HS-27A (cell line): ENCODE measurements around the gene KRT28.

Experiments used
- DNase-seq: peaks from one replicate; pipeline ENCODE4 v3.0.0-alpha.2; 2012; ENCODE audit warnings: low read depth, missing footprints

KRT28 gene, protein sequence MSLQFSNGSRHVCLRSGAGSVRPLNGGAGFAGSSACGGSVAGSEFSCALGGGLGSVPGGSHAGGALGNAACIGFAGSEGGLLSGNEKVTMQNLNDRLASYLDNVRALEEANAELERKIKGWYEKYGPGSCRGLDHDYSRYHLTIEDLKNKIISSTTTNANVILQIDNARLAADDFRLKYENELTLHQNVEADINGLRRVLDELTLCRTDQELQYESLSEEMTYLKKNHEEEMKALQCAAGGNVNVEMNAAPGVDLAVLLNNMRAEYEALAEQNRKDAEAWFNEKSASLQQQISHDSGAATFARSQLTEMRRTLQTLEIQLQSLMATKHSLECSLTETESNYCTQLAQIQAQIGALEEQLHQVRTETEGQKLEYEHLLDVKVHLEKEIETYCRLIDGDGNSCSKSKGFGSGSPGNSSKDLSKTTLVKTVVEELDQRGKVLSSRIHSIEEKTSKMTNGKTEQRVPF

DNA sequence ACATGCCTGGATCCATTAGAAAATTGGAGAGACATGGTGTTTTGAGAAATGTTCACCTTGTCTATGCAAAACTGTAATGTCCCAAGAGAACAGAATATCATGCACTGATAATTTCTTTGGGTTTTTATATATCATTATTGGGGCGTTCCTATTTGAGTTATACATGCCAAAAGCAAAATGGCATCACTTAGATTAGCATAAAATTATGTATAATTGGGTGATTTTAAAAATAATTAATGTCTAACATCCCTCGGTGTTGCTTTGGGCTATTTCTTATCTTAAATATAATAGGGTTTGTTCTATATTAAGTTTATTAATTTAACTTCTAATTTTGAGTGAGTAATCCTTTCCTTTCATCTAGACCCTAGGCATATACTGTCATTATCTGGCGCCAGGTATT, at the start of gene KRT28:
Gene KRT28 (minus strand): TSS at position 101 of the 400 bp plus-strand sequence. CDS start 66 bp downstream, at position 35.
- no peak for DNase-seq

DNA sequence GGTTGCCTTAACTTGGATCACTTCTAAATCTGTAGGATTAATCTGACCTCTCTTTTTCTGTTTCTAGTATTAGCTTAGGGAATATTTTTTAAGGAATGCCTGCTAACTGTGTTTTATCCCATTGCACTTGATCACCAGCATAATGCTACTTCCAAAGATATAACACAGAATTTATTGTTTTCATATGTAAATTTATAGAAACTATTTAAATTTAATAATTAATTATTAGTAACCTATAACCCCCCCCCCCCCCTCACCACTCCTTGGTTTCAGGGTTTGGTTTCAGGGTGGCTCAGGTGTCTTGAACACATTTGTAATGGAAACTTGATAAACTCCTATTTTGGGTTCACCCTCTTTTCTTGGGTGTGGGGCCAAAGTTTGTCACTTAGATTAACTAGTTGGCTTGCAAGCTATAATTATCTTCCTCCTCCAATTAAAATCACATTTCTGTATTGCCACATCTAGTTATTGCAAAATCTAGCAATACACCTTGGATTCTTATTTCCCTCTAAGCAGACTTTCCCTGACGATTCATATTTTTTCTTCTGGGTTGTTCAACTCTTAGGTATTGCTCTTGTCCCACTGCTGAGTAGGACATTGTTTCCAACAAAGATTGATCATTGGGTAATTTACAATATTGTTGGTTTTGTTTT, 49.0 kb upstream of the KRT28 start:
- no peak for DNase-seq

DNA sequence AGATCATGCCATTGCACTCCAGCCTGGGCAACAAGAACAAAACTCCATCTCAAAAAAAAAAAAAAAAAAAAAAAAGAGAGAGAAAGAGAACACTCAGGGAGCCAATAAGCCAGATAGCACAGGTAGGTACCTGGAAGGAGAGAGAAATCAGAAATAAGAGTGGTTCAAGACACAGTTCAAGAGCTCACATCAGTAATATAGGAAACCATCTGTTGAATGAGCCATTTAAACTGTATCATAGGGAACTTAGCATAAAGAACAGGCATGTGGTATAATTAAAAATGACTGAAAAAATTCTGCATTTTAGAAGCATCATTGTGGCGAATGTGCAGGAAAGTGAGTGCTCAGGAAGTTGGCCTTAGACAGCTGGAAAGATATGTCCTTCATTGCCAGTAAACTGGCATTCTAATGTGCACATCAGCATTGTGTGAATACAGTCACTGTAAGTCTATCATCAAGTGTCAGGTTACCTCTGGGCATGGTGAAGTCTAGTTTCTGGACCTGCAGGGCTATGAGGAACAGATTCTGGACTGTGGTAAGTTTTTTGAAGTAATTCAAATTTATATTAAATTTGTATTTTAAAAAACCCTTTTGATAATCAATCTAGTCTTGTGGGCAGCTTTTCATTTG, 46.9 kb upstream of the KRT28 start:
- DNase-seq: no peak

DNA sequence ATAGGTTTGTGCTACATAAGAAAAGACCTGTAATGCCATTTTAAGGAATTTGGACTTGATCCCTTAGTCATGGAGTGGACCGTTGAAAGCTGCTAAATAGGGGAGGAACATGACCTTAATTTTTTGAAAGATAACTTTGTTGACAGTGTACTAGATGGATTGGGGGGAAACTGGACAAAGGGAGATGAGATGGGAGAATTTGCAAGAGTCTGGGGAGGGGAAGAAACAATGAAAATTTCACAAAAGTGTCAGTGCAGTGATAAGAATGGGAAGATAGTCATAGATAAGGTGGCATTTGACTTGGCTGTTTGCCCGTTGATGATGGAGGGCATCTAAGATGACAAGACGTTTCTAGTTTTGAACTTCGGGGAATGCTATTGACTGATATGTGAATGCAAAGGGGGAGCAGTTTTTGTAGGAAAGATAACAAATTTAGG, 44.9 kb upstream of the KRT28 start:
- no peak for DNase-seq

DNA sequence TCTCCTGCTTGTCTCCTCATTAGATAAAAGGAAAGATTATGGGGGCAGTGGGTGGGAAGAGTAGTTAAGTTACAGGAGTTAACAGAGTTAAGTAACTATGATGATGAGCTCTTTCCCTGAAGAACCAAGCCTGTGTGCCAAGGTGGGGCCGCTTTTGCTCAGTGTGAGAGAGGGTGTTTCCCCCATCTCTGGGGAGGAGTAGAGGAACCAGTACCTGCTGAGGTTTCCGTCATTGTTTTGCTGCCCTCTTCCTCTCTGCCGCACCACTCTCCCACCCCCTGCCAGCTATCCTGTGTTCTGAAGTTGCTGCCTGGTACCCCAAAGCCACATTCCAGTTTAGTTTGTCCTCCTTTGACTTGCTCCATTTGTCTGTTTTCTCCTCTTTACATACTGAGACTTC, 43.5 kb upstream of the KRT28 start:
- DNase-seq: no peak

DNA sequence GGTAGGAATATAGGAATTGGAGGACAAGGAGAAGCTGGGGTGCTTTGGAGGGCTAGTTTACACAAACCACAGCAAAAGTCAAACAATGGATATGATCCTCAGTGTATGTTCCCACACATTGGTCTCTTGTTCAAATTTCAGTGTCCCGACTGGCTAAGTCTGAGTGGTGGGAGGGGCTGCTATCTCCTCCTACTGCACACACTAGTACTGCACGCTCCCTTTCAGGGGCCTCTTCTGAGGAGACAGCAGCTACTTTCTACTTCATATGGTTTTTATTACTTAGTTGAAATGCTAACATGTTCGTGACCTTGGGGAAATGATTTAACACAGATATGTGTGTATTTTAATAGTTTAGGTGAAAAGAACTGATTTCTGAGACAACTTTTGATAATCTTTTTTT, 41.5 kb upstream of the KRT28 start:
- no peak for DNase-seq

DNA sequence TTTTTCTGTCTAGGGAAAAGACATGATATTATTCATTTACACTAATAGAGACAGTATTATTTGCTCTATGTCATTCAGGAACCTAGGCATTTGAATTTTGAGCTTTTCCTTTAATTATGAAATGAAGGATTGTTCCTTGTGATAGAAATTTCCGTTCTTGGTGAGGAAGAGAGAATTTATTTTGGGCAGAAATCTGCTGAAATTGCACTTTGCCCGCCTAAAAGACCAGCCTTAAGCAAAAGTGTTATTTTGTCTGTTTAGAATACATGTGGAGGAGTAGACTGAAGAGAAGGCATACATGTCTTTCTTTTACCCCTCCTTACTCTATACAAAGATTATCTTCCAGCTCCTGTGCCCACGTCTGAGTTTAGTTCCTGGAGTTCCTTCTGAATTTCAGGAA, 39.4 kb upstream of the KRT28 start:
- DNase-seq: no peak

DNA sequence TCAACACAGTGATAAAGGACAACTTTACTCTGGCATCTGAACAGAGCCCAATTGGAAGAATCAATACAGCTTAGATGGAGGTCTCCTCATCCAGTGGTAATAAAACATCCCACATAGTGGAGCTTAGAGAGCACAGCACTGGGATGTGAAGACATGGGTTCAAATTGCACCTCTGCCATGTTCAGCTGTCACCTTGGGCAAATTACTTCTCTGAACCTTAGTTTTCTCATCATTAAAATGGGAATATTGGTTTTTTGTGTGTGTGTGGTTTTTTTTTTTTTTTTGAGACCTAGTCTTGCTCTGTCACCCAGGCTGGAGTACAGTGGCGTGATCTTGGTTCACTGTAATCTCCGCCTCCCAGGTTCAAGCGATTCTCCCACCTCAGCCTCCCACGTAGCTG, 36.3 kb upstream of the KRT28 start:
- no peak for DNase-seq

DNA sequence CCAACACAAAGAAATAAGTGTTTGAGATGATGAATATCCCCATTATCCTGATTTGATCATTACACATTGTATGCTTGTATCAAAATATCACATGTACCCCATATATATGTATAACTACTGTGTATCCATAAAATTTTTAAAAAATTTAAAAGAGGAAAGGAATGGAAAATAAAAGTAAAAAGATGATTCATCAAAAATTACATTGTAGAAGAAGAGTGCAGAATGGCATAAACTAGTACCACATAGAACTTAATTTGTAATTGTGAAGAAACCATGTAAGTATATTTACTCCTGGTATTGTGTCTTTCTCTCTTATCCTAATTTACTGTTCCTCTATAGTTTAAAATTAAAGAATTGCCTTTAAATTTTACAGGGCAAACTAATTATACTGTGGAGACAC, 34.1 kb upstream of the KRT28 start:
- DNase-seq: no peak

DNA sequence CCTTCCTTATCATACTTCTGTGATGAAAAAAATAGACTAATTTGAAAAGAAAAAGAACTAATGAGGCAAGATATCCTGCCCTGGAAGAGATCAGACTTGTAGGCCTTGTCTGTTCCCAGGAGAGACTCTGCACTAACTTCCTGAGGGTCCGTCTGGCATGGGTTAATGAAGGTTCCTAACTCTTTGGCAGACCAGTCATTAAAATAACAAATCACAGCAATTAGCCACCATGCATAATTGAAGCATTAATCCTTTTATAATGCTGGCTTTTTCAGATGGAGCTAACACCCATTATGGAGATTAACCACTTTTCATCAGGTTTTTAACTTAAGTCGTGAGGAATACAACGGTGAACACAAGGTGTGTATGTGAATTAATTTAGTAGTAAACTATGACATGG, 33.1 kb upstream of the KRT28 start:
- DNase-seq: no peak

DNA sequence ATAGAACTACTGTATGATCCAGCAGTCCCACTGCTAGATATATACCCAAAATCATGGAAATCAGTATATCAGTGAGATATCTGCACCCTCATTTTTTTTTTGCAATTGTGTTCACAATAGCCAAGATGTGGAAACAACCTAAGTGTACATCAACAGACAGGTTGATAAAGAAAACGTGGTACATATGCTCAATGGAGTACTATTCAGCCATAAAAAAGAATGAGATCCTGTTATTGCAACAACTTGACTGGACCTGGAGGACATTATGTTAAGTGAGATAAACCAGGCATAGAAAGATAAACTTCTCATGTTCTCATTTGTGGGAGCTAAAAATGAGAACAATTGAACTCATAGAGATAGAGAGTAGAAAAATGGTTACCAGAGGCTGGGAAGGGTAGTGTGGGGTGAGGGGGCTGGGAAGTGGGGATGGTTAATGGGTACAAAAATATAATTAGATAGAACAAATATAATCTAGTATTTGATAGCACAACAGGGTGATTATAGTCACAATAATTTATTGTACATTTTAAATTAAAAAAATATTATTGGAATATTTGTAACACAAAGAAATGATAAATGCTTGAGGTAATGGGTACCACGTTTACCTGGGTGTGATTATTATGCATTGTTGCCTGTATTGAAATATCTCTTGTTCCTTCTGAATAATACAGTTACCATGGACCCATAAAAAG, 30.5 kb upstream of the KRT28 start:
- no peak for DNase-seq

DNA sequence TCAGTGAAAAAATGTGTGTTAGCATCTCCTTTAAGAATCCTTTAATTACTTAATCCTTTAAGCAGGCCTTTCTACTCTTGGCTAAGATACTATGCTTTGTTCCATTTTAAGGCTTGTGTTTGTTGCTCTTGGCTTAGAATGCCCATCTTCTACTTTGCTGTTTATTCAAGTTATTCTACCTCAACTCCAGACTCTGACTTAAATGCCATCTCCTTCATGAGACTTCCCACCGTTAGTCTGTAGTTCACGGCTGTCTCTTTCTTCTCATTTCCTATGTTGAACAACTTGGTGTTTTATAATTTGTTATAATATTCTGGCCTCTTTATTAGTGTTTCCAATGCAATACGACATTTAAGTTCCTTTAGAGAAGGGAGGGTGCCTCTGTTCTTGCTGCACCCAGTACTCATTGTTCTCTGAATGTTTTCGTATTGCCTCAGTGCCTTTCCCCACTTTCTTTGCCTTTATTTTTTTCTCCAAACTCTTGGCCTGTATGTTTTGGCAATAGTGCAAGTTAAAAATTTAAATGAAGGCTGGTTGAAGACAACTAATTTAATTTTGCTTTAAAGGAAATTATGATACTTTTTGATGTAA, 28.8 kb upstream of the KRT28 start:
- no peak for DNase-seq

DNA sequence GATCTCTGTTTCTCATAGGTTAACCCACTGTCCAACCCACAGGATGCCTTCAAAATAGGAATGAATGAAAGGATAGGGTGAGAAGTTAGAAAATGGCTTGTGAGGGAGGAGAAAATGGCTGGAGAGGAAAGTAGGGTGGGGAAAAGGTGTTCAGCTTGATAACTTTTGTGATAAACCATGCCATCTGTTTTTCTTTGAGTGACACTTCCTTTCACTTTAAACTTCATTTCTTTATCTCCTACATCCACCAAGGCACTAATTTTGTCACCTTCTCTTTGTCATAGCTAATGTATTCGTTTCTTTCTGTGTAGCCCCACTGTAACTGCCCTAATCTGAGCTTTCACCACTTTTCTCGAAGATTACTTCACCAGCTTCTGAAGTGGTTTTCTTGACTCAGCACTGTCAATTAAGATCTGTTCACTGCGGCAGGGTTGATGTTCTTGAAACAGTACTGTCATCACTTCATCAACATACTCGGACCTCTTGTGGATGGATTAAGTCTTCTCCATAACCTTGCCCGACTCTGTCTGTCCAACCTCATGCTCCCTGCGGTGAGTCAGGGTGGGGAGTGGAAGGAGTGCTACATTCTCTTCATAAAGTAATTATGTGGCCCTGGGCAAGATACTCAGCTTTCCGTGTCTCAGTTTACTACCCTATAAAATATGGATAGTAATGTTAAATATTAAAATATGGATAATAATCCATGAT, 28.1 kb upstream of the KRT28 start:
- DNase-seq: no peak

DNA sequence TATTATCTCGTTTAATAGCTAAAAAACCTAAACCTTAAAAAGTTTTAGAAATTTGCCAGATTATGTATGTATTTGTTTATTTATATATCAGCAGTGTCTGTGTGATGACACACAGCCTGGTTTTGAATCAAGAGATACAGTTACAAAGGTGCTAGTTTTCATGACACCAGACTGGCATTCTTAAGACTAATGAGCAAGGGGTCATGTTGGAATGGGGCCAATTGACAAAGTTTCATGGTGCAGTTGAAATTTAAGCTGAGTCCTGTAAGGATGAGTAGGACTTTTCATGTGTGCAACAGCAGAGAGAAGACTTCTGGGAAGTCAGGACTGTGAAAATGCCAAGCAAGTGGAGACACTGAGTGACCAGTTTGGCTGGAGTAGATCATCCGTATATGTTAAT, 25.8 kb upstream of the KRT28 start:
- no peak for DNase-seq

DNA sequence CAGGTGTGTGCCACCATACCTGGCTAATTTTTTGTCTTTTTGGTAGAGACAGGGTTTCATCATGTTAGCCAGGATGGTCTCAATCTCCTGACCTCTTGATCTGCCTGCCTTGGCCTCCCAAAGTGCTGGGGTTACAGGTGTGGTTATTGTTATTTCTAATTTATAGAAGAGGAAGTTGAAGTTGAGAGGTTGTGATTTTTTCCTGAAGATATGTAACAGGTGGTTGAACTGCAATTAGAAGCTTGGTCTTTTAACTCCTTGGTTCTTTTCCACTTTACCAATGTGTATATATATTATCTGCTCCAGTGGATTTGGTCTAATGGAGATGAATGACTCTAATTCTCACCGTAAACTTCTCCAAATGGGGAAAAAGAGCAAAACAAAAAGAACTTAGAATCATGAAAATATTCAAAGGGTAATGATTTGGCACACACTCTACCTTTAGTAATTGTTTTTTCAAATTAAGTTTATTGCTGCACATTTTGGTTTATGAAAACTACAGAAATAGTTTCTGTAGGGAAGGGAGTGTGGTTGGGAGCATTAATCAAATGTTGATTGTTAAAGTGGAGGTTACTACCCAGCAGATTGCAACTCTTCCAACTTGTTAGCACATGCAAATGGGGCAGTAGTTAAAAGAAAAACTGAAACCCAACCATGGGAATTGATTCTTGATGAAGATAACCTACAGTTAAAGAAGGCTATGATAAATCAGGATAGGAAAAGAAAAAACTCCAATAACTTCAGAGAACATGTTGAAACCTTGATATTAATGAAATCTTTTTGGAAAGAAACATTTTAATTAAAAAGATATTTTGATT, 24.5 kb upstream of the KRT28 start:
- DNase-seq: no peak

DNA sequence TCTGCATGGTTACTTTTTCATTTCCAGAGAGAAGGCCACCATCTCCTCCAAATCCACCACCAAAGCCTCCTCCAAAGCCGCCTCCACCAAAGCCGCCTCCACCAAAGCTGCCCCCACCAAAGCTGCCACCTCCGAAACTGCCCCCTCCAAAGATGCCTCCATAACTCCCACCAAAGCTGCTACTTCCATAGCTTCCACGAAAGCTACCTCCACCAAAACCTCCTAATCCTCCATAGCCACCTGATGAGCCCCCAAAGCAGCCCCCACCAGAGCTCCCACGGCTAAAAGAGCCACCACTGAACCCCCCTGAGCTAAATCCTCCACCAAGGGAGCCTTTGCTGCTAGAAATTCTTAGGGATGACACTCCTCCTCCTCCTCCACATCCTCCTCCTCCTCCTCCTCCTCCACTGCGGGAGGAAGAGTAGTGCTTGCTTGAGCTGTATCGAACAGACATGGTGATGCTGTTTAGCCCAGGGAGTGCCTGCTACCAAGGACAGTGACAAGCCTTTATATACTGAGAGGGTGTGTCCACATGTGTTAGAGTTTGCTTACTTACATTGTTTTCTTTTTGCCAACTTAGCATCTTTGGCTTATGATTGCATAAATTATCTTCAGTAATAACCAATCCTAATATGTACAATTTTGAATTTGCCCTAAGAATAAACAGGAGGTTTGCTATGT, 22.5 kb upstream of the KRT28 start, which contains the start of gene KRT10:
Gene KRT10 (minus strand): TSS at position 483 of the 681 bp plus-strand sequence. CDS start 29 bp downstream, at position 454.
- no peak for DNase-seq

DNA sequence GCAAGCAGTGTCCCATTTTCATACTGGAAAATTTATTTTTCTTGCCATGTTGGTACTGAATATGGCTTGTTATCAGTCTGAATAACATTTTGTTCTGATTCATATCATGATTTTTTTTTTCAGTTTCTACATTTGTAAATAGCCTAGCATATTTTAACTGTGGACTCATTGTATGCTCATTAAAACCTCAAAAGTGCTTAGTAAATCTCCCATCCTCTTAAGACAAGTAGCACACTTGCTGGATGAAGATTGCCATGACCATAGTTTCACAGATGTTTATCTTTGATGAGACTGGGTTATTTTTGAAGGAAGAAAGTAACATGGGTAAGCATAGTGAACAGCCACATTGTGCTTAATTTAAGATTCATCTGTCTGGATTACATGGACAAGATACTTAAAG, 21.8 kb upstream of the KRT28 start:
- no peak for DNase-seq

DNA sequence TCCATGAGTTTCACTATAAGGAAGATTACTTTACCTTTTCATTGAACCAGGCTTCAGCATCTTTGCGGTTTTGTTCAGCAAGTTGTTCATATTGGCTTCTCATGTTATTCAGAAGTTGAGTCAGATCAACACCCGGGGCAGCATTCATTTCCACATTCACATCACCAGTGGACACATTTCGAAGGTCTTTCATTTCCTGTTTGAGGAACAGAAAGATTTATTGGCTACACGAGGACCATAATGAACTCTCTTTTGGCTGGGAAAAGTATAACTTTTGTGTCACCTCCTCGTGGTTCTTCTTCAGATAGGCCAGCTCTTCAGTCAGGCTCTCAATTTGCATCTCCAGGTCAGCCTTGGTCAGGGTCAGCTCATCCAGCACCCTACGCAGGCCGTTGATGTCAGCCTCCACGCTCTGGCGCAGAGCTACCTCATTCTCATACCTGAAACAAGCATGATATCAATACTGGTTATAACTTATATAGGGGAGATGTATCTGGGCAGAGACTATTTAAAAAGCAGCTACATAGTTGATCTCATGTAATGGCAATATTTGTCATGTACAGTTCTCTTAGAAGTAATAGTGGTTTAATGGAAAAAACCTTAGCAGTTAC, 20.6 kb upstream of the KRT28 start:
- no peak for DNase-seq

DNA sequence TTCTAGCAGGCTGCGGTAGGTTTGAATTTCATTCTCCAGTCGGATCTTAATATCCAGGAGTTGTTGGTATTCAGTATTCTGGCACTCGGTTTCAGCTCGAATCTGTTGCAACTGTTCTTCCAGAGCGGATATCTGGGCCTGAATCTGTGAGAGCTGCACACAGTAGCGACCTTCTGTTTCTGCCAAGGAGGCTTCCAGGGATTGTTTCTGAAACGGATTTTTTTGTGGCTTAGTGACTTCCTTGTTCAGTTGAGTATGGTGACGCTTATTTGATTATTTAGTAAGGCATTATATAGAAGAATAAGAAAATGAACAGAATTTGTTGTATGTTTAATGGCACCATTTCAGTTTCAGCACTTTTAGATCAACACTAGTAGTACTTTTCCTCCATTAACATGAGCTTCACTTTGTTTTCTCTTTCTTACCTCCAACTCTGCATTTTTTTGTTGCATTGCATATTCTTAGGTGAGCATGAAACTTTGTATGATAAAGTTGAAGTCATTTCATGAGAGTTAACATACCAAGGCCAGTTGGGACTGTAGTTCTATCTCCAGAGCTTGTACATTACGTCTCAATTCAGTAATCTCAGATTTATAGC, 19.9 kb upstream of the KRT28 start:
- no peak for DNase-seq
